C1 segment of cervical spinal cord (tissue), 14 donors: Measurements from ENCODE around the gene PIGA.
A peak's percentile ranks its signal among the peaks of the same experiment; 100 is the strongest.
"Not testable (repeated sequence)": the region's sequence is repeated elsewhere in the genome, so short reads cannot be mapped to it uniquely, and the experiment has no call there.

Experiments
- DNase-seq, 14 donors: peaks; one replicate each; lab custom pipeline; 2025; lab: John Stamatoyannopoulos, UW

PIGA gene

DNA sequence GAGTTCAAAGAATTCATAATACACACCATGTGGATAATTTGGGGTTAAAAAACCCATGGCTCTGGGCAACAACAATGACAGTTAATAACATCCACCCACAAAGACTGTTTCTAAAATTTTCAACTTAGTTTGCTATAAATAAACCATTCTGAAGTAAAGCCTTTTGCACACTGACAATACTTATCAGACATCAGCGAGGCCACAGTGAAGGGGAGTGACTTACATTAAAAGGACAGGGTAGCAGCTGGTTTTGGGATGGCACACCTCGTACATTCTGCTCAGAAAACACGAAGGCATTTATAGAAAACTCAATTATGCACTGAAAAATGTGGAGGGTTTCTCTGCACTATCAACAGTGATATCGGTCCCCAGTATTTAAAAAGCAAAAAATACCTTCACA, 15.0 kb downstream of the PIGA start:
- no peak for DNase-seq

DNA sequence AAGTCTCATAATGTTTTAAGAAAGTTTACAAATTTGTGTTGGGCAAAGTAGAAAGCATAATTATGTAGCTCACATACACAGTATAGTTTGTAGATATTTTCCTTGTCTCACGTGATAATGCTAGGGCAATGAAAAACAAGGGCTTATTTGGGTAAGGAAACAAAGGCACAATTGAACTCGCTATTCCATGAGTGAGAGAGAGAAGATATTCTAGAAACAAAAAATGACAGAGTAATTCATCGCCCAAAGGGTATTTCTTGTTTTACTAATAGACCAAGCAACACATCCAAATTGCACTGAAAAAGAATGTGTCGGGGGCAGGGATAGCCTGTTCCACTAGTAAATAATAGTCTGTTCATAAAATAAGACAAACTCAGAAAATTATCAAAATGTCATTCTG, 16.2 kb downstream of the PIGA start:
- DNase-seq, result peak in 1 of 14 donors; percentile 3

DNA sequence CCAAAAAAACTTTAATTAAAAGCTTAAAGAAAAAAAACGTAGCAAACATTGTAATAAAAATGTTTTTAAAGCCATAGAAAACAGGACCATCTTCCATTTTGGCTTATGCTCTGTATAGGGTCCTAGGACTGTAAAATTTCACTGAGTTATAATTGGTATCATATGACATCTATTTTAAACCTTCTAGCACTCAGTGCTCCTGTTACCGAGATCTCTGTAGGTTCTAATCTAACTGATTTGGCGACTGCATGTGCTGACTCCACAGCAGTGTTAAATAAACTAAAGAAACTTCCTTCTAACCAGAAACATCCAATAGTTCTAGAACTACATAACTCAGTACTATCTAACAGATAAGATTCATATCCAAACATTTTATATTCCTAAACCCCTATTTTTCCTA, 19.8 kb downstream of the PIGA start, which contains the start of gene ASB11:
Gene ASB11 (minus strand): TSS at position 132 of the 400 bp plus-strand sequence. CDS start 35 bp downstream, at position 97.
- DNase-seq, result no peak

DNA sequence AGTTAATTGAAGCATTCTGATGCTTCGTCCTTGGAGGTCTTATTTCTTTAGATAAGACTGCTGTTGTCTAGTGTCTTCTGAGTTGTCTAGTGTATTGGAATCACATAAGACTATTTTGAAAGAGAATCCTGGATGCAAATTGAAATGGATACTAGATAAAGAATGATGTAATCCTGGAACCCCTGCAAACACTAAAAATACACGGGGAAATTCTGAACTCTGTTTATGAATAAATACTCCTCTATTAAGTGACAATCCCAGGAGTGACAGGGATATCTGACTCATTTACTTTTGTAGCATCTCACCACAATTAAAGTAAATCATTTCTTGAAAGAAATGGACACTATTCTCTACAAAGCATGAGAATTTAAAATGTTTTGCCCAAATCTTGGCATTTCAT, 20.9 kb downstream of the PIGA start:
- no peak for DNase-seq

DNA sequence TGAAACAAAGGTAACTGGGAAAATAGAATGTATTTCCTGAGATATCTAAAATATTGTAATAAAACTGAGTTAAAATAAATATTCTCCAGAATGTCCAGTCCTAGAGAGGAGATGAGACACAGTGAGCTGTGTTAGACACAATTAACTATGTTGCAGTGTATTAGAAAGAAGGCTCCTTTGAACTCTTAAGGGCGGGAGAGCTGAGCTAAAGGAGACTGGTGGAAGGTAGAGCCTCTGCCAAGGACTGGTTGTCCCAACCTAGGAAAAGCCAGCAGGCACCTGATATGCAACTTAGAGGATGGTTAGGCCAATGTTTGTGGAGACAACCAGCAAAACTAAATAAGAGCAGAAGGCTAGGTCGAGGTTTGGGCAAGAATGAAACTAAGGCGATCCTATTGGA, 24.2 kb downstream of the PIGA start:
- no peak for DNase-seq

DNA sequence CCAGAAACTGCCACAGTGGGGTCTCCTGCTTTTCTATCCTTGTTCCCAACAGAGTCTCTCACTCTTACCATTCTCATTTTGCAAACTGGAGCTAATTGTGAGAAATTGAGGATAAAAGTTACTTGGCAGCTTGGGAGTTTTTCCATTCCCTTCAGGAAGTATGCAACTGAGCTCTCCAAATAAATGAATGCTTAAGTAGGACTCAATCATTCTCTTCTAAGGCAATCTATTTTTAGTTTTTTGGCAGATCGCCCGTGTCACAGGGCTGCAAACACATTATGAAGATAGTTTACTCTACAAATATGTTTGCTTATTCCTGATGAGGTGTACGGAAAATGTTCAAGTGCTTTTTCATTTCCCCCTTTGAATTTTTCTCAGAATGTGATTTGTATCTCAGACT, 25.2 kb downstream of the PIGA start:
- DNase-seq, result peak in 1 of 14 donors; percentile 0

DNA sequence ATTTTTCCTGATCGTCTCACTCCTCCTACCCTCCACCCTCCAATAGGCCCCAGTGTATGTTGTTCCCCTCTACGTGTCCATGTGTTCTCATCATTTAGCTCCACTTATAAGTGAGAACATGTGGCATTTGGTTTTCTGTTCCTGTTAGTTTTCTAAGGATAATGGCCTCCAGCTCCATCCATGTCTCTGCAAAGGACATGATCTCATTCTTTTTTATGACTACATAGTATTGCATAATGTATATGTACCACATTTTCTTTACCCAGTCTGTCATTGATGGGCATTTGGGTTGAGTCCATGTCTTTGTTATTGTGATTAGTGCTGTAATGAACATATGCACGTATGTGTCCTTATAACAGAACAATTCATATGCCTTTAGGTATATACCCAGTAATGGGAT, 29.4 kb downstream of the PIGA start:
- DNase-seq, result not testable (repeated sequence)

DNA sequence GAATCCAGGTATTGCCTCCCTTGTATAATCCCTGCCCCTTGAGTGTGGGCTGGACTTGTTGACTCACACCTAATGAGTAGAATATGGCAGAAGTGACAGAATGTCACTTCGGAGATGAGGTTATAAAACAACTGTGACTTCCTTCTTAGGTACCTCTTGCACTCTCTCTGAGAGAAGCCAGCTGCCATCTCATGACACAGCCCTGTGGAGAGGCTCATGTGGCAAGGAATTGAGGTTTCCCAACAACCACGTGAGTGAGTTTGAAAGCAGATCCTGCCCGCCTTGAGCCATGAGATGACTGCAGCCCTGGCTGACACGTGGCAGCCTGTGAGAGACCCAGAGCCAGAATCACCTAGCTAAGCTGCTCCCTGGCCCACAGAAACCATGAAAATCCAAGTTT, 33.4 kb downstream of the PIGA start:
- peak in 3 of 14 donors; percentile 4 to 31 (median 5) for DNase-seq

DNA sequence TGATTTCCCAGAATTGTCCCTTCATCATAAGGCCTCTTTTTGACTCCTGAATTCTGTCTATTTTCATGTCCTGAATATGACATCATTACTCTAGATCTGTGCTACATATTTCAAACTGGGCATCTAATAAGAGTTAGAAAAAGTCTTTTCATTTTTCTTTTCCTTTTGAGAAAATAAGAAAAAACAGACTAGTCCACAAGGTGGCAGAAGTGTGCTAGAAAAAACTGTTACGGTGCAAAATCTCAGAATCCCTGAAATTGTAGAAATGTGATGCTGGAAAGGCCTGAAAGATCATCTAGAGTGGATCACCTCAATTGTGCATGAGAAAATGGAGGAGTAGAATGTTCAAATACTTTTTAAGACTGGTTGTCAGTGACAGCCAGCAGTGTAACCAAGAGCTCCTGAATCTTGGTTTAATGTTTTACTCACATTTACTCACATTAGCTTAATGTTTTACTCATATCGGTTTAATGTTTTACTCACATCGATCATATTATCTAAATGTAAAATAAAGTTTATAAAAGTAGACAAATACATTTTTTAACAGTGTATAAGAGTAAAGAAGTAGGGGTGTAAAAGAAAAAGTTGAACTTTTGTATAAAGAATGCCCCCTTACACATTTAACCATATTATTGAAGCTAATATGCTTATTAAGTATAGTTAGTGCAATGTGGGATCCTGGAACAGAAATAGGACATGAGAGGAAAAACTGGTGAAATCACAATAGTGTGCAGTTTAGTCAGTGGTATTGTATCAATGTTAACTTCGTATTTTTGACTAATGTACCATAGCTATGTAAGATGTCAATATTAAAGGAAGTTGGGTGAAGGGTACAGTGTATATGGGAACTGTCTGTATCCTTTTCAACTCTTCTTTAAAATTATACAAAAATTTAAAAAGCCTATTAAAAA, 35.1 kb downstream of the PIGA start:
- DNase-seq, result peak in 1 of 14 donors; percentile 13

DNA sequence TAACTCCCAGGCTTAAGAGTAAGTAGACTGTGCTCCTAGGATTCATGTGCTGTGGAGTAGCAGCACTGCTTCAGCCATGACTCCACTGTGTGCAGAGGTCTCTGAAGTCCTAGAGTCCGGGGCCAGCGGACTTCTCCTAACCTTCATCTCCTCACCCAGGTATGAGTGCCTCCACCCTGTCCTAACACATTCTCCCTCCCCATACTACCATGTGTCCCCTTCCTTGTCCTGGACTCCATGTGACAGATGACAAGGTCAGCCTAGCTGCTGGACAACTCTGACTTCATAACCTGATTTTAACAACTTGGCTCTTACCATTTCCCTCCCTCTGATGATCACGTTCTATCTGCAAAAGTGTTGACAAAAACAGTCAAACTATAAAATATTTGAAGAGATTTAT, 36.5 kb downstream of the PIGA start:
- DNase-seq, result no peak

DNA sequence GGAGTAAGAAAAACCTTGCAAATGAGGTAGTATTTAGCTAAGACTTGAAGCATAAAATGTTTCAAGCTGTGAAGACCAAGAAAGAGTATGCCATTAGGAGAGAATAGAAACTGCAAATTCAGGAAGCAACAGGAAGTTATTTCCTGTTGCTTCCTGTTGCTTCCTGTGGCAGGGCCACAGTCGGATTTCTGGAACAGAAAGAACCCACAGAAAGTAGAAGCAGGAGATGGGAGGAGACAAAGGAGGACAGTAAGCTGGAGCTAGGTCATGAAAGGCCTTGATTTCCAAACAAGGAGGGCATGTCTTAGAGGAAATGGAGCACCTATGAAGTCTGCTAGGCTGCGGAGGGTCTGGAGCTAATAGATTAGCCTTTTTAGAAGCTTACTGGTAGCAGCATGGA, 37.1 kb downstream of the PIGA start:
- DNase-seq, result no peak

DNA sequence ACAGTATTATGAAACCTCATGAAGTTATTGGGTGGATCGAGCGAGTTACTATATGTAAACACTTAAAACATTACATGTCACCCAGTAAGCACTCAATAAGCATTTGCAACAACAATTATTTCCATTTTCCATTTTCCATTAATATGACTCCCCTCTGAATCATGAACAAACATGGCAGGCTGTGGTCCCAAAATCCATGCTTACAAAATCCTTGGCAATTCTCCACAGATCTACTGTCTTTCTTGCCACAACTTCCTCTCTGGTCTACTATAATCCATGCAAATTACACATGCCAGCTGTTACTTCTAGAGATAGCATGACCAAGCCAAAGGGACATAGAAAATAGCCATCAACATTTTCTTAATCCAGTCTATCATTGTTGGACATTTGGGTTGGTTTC, 41.9 kb downstream of the PIGA start:
- no peak for DNase-seq

DNA sequence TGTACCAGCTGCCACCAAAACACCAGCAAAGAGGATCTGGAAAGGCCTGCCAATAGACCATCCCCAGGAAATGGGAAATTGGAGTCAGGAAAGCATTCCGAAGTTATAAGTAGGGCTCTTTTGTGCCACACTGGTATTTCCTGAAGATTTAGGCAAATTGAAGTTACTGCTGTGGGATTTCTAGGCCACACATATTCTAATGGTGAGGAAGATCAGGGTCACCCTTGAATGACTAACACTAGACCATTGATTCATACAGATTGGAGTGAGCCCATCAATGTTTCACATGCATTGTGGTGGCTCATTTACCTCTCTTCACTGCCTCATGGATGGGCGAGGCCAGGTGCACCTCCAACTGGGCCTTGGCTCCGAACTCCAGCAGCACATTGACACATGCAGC, 42.5 kb downstream of the PIGA start:
- no peak for DNase-seq

DNA sequence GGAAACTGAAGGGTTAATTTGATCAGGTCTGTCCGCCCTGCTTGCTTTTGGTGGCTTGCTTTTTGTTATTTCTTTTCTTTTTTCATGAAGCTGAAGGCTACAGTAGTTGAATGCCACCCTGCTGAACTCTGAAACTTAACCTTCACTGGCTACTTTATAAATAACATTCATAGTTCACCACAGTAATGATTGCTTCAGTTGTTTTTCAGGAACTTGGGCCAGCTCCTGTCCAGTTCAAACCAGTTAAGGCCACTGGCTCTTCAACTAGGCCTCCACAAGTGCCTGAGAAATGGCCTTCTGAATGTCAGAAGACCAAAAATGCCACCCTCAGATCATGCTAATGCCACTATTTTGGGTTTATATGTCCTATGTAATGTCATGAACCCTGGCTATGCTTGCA, 57.7 kb downstream of the PIGA start:
- no peak for DNase-seq

DNA sequence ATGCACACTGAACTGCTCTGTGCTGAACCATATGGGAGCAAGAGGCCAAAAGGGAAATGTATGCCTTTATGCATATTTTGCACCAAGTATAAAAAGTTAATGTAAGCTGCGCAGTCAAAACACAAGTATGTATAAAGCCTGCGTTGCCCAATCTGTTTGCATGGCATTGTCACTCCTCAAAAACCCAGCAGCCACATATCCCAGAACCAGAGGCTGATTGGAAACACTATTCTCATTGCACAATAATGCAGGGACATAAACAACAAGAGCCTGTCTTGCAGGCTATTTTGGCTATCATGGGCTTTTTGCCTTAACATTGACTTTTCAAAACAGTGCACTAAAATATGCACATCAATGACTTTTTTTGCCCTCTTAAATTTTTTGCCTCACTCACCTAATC, 60.4 kb downstream of the PIGA start:
- DNase-seq, result no peak

DNA sequence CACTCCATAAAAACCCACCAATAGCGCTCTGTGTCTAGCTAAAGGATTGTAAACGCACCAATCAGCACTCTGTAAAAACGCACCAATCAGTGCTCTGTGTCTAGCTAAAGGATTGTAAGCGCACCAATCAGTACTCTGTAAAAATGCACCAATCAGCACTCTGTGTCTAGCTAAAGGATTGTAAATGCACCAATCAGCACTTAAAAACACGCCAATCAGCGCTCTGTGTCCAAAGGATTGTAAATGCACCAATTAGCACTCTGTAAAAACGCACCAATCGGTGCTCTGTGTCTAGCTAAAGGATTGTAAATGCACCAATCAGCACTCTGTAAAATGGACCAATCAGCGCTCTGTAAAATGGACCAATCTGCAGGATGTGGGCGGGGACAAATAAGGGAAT, 62.0 kb downstream of the PIGA start:
- not testable (repeated sequence) for DNase-seq

DNA sequence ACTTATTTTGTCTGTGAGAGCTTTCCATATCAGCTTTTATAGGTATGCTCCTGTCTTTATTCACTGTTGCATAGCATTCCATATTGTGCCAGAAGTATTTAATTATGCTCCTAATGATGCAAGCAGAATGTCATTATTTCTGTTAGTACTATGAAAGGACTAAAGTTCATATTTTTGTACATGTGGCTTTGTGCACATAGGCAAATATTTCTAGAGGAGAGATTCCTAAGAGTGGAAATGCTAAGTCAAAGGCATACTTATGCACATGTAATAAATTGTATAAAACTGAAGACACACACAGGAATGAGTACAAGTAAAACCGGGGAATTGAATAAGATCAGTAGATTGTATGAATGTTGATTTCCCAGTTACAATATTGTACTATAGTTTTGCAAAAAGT, 63.6 kb downstream of the PIGA start:
- DNase-seq, result no peak

DNA sequence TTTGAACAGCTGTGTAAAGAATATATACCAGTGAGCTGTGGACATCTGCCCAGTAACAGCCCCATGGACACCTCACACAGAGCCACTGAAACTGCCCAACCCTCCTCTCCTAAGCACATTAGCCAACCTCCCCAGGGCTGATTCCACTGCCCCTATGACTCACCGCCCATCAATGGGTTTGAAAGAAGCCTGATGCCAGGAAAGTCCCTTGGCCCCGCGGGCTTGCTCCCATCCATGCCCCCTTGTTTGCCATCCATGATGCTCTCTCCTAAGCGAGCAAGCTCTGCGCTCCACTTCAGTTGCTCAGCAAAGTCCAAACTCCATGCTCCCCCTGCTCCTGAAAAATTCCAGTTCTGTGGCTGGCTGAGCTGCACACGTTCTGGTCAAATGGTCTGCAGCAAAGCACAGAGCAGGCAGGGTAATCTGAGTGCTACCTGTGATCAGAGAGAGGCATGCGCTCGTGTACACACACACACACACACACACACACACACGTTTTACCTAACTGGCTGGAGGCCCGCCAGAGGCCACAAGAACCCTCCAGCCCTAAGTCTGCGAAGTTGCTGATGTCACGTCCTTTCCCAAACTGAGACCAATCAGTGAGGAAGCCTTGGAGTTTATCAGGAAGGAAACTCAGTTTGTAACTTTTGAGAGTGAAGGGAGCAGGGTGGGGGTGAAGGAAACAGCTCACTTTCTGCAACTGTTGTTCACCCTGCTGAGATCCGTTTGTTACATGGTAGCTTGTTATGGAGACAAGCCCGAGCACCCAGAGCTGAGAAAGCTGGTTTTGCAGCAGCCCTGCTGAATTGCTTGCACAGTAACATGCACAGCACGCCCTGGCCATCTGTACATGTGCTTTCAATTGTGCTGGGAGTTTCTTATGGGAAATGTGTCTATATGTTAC, 65.5 kb downstream of the PIGA start, which contains the start of gene ASB9:
Gene ASB9 (minus strand): TSS at position 466 of the 904 bp plus-strand sequence. CDS start 209 bp downstream, at position 257.
- DNase-seq, result peak in 1 of 14 donors; percentile 10
